Left ventricle myocardium inferior (tissue), 1 donor: Measurements from ENCODE around the gene ARHGAP11A. TPM values are rescaled to one million over a fixed set of nuclear protein-coding genes. Genes with fewer than 3 reads are reported as not detected.

Source experiments
- DNase-seq: peaks from one replicate; pipeline ENCODE4 v3.0.0-alpha.2; 2020
- H3K27ac ChIP-seq: fragments of 200-600 bp; replicated peaks from 2 replicates; pipeline ENCODE4 v1.8.0; 2021
- H3K27me3 ChIP-seq: fragments of 200-600 bp; 2 replicates; pipeline ENCODE4 v1.8.0; 2021; ENCODE audit warnings: low read depth
- H3K36me3 ChIP-seq: fragments of 200-600 bp; 2 replicates; pipeline ENCODE4 v1.8.0; 2021
- H3K4me1 ChIP-seq: fragments of 200-600 bp; 2 replicates; pipeline ENCODE4 v1.8.0; 2021
- H3K4me3 ChIP-seq: fragments of 200-600 bp; 2 replicates; pipeline ENCODE4 v1.8.0; 2021; ENCODE audit warnings: mild to moderate bottlenecking, moderate library complexity
- H3K9me3 ChIP-seq: fragments of 200-600 bp; replicated peaks from 2 replicates; pipeline ENCODE4 v1.8.0; 2021
- intact Hi-C: fragments of 100-400 bp; cut with micrococcal nuclease; formaldehyde crosslinking; loops from one replicate; pipeline ENCODE4 v1.11.0; 2022
- total RNA-seq: library from RNA; stranded (reverse); fragmentation: NEBNext Ultra II Directional; extraction: Animal tissue kit (Norgen Biotek cat#: 25700); gene quantifications from one replicate; pipeline ENCODE4 v1.2.1, GENCODE V29; 2021
- TF ChIP-seq, protein P1 (sequence below): fragments of 200-600 bp; IDR thresholded peaks from 2 replicates; pipeline ENCODE4 v1.8.0; 2021; ENCODE audit warnings: antibody characterized with exemption, mild to moderate bottlenecking, borderline replicate concordance
- donor health status: DM: no; HTN: yes; CAD: no; lungs with severe emphysema.

ARHGAP11A gene
- total RNA-seq, 1 donor from 2014 or later = 2.5 TPM

DNA sequence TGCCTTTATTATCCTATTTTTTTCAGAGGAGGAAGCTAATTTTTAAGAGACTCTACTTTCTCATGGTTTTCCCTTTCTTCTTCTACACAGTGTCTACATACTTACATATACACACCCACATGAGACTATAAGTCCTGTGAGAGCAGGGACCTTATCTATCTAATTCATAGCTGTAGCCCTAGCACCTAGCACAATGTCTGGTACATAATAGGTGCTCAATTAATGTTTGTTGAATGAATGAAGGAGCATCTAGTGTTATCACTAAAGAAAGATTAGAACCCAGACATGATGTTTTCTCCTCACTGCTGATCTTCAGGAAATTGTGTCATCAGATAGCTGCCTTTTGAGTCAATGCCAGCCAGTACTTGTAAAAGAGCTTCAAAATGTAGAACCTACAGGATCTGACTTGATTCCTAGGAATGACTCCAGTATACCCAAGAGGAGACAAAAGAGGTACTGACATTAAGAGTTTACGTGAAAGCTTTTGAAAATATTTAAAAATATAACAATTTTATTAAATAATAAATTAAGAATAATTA lies 28.7 kb downstream of the ARHGAP11A start:
- H3K27ac ChIP-seq = no peak overlapping the region
- H3K4me3 ChIP-seq = no peak overlapping the region
- H3K36me3 ChIP-seq = no peaks in the 10 kb centered on the region
- no peaks in the 10 kb centered on the region for H3K4me1 ChIP-seq
- TF ChIP-seq, protein P1, sequence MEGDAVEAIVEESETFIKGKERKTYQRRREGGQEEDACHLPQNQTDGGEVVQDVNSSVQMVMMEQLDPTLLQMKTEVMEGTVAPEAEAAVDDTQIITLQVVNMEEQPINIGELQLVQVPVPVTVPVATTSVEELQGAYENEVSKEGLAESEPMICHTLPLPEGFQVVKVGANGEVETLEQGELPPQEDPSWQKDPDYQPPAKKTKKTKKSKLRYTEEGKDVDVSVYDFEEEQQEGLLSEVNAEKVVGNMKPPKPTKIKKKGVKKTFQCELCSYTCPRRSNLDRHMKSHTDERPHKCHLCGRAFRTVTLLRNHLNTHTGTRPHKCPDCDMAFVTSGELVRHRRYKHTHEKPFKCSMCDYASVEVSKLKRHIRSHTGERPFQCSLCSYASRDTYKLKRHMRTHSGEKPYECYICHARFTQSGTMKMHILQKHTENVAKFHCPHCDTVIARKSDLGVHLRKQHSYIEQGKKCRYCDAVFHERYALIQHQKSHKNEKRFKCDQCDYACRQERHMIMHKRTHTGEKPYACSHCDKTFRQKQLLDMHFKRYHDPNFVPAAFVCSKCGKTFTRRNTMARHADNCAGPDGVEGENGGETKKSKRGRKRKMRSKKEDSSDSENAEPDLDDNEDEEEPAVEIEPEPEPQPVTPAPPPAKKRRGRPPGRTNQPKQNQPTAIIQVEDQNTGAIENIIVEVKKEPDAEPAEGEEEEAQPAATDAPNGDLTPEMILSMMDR = no peak
- H3K27me3 ChIP-seq = peaks cover 56% of the 10 kb centered on the region
- no peaks in the 10 kb centered on the region for H3K9me3 ChIP-seq
- intact Hi-C loops = no loop called here
- DNase-seq = no peak

DNA sequence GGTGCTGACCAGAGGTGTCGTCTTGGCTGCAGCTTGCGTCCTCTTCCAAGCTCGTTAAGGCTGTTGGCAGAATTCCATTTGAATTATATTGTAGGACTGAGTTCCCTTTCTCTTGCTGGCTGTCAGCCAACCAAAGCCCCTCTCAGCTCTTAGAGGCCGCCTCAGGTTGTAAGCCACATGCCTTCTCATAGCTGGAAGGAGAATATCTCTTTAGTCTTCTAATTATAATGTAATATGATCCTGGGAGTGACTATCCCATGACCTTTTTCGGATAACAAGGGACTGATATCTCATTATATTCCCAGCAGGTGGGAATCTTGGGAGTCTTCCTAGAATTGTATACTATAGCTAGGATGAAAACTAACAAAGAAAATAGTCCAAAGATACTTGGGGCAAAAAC lies 31.0 kb downstream of the ARHGAP11A start:
- TF ChIP-seq, protein P1 = no peak
- DNase-seq = no peak
- Histone ChIP-seq H3K27ac (no peak overlapping the region), H3K27me3 (peaks cover 49% of the 10 kb centered on the region), H3K4me3 (no peak overlapping the region), H3K36me3 (no peaks in the 10 kb centered on the region), H3K9me3 (no peaks in the 10 kb centered on the region), H3K4me1 (no peaks in the 10 kb centered on the region)
- intact Hi-C loops = no loop called here

DNA sequence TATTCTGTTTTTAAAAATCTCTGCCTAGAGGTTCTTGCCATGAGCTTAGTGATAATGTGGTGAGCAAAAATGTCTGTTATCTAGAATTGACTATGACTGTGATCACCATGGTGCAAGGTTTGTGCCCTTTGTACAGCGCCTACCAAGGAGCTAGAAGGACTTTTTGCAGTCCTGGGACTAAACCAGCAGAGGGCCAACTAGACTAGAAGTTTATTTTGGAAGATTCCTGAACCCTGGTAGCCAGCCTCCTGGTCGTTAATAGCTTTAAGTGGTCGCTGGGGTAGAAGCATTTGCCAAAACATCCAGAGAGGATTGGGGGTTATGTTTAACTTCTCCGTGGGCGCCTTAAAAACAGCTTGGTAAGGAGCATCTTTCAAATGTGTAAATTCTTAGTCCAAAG lies 34.0 kb downstream of the ARHGAP11A start:
- intact Hi-C loops = no loop called here
- no peak for DNase-seq
- H3K9me3 ChIP-seq = no peaks in the 10 kb centered on the region
- H3K4me3 ChIP-seq = no peak overlapping the region
- no peak overlapping the region for H3K27ac ChIP-seq
- peaks cover 19% of the 10 kb centered on the region for H3K27me3 ChIP-seq
- H3K36me3 ChIP-seq = no peaks in the 10 kb centered on the region
- TF ChIP-seq, protein P1 = no peak
- H3K4me1 ChIP-seq = no peaks in the 10 kb centered on the region

DNA sequence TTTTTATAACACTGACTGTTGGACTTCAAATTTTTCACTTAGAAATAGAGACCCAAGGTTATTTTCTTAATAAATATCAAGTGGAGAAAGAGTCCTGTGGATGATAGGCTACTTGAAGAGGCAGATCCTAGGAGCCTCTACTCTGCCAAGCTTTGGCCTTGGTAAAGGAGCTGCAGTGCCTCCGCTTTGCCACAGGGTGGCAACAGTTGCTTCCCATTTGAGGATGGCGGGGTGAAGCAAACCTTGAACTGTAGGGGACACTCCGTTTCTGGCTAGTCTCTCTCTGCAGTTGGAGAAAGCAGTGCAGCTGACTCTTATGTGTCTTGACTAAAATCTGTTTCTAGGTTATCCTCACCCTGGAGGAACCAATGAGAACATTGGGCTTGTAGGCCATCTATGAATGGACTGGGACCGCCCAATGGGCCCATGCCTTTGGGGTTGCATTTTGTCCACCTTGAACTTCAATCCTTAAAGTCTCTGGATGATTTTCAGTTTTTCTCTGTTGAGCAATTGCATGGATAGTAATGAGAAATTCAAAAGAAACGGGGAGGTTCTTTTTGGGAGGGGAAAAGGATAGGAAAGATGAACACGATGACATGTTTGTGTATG lies 36.0 kb downstream of the ARHGAP11A start:
- Histone ChIP-seq H3K27ac (no peak overlapping the region), H3K36me3 (no peaks in the 10 kb centered on the region), H3K4me3 (no peak overlapping the region), H3K27me3 (no peaks in the 10 kb centered on the region), H3K4me1 (no peaks in the 10 kb centered on the region), H3K9me3 (no peaks in the 10 kb centered on the region)
- no peak for DNase-seq
- intact Hi-C loops = no loop called here
- TF ChIP-seq, protein P1 = peak; percentile 81

DNA sequence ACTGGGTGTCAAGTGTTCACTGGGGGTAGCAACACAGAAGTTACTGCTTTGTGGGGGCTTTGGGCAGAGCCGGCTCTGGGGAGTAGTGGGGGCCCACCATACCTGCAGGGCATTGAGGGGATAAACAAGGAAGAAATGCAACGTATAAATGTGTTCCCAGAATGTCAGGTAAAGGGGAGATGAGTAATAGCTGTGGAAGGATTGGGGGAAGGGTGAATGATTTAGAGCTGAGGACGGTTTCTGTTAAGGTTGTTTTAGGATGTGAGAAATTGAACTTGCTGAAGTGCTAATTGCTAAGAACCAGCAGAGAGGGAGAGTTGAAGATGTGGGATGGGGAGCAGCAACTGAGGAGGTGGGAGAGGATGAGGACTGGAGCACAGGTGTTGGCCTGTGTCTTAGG lies 36.9 kb downstream of the ARHGAP11A start:
- no peaks in the 10 kb centered on the region for H3K4me1 ChIP-seq
- no peaks in the 10 kb centered on the region for H3K9me3 ChIP-seq
- TF ChIP-seq, protein P1 = no peak
- H3K36me3 ChIP-seq = no peaks in the 10 kb centered on the region
- intact Hi-C loops = no loop called here
- no peak overlapping the region for H3K27ac ChIP-seq
- H3K4me3 ChIP-seq = no peak overlapping the region
- no peak for DNase-seq
- no peaks in the 10 kb centered on the region for H3K27me3 ChIP-seq
